Prostate gland (tissue), 2 donors: Measurements from ENCODE around the gene SRI.

Experiments
- POLR2A ChIP-seq: fragments of 450-650 bp; IDR thresholded peaks from one replicate; pipeline ENCODE4 v1.6.1; 2016; ENCODE audit warnings: antibody characterized with exemption, mild to moderate bottlenecking
- POLR2AphosphoS5 ChIP-seq: sonication (generic); formaldehyde crosslinking; IDR thresholded peaks from one replicate; pipeline ENCODE4 v1.6.1; 2017; ENCODE audit warnings: antibody characterized with exemption
- TF ChIP-seq, protein P1 (sequence below), 4 experiments: fragments of 200-600 bp in 2 of 4; fragments of 450-650 bp in 2 of 4; sonication (generic) in 2 of 4; IDR thresholded peaks; 1 replicate in 3 of 4; 2 replicates in 1 of 4; pipeline ENCODE4 v1.5.1; 2016 to 2019; ENCODE audit warnings: antibody characterized with exemption in 4 of 4, mild to moderate bottlenecking in 2 of 4, moderate library complexity in 2 of 4

DNA sequence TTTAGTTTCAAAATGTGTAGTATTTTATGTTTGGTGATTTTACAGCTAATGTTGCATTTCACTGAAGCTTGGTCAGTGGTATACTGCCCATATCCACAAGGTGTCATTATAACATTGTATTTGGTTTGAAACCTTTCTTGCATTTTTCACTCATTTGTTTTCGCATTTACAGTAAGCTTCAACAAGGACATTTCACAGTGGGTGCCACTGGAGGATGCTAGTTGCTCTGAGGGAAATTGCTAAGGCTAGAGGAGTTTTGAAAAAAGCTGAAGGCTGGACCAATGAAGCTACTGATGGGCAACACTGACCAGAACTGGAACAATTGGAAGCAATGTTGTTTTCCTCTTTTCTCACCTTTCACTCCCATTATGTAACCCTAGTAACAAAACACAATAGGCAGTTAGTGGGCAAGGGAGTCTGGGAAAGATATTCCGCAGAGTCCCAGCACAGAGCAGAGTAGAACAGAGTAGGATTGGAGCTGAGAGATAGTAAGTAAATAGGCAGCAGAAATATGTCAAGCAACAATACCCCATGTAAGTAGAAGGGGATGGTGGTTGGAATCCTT, 23.6 kb upstream of the SRI start:
- TF ChIP-seq, protein P1, sequence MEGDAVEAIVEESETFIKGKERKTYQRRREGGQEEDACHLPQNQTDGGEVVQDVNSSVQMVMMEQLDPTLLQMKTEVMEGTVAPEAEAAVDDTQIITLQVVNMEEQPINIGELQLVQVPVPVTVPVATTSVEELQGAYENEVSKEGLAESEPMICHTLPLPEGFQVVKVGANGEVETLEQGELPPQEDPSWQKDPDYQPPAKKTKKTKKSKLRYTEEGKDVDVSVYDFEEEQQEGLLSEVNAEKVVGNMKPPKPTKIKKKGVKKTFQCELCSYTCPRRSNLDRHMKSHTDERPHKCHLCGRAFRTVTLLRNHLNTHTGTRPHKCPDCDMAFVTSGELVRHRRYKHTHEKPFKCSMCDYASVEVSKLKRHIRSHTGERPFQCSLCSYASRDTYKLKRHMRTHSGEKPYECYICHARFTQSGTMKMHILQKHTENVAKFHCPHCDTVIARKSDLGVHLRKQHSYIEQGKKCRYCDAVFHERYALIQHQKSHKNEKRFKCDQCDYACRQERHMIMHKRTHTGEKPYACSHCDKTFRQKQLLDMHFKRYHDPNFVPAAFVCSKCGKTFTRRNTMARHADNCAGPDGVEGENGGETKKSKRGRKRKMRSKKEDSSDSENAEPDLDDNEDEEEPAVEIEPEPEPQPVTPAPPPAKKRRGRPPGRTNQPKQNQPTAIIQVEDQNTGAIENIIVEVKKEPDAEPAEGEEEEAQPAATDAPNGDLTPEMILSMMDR (IDR thresholded peaks at IDR 0.05), result peak in 3 of 4 experiments; percentile 67 to 89 (median 87)
- peak; percentile 43 for TF ChIP-seq POLR2AphosphoS5
- TF ChIP-seq POLR2A, result no peak
